ENCODE data around the gene WDR33.

Gene WDR33

GRCh38 chr2:127702395-127703009 is 108.5 kb downstream of the WDR33 start:
- H3K4me3 ChIP-seq (ENCODE audit: control insufficient read depth, low read depth, low read length): peak overlapping the region; percentile 53
- no peak for TF ChIP-seq CTCF (conservative IDR thresholded peaks at IDR 0.05; ENCODE audit: control insufficient read depth, insufficient read depth, low read depth, low read length)
- no peak for DNase-seq (ENCODE audit: low read depth)

DNA sequence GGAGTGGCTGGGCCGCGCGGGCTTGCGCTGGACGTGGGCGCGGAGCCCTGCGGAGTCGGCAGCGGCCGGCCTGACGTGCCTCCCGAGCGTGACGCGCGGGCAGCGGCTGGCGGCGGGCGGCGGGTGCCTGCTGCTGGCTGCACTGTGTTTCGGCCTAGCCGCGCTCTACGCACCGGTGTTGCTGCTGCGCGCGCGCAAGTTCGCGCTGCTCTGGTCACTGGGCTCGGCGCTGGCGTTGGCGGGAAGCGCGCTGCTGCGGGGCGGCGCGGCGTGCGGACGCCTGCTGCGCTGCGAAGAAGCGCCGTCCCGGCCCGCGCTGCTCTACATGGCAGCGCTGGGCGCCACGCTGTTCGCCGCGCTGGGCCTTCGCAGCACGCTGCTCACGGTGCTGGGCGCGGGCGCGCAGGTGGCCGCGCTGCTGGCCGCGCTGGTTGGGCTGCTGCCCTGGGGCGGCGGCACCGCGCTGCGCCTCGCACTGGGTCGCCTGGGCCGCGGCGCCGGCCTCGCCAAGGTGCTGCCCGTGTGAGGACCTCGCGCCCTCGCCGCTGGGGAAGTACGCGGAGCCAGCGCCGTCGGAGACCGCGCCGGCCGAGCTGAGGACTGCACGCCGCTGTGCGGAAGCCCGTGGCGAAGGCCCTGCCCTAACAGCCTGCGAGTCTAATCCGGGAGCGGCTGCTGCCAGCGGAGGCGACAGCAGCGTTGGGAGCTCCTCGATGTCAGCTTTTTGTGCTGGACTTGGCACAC is 109.1 kb downstream of the WDR33 start:
- TF ChIP-seq CTCF (conservative IDR thresholded peaks at IDR 0.05; ENCODE audit: control insufficient read depth, insufficient read depth, low read depth, low read length): peak; percentile 2
- peak overlapping the region; percentile 76 for H3K4me3 ChIP-seq (ENCODE audit: control insufficient read depth, low read depth, low read length)
- peak; percentile 63 for DNase-seq (ENCODE audit: low read depth)

DNA sequence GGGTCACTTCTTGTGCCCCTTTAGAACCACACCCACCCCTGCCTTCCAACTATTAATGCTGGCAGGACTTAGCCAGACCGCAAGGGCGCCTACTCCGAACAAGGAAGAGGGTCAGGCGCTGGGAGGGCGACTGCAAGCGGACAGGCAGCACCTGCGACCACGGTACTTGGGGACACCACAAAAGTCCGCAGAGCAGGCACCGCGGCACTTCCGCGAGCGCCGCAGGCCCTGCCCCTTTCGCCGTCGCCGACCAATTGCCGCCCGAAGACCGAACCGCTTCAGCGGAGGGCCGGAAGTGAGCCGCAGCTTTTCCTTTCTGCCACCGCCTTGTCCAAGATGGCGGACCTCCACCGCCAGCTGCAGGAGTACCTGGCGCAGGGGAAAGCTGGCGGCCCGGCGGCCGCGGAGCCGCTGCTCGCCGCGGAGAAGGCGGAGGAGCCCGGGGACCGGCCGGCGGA is 109.7 kb downstream of the WDR33 start, which contains the start of gene SFT2D3:
Gene SFT2D3 (plus strand): TSS at position 305 of the 458 bp plus-strand sequence. CDS start 32 bp downstream, at position 337.
- TF ChIP-seq CTCF (conservative IDR thresholded peaks at IDR 0.05; ENCODE audit: control insufficient read depth, insufficient read depth, low read depth, low read length): no peak

GRCh38 chr2:127700527-127701192 is 110.3 kb downstream of the WDR33 start:
- DNase-seq (ENCODE audit: low read depth): no peak
- peak overlapping the region; percentile 76 for H3K4me3 ChIP-seq (ENCODE audit: control insufficient read depth, low read depth, low read length)
- TF ChIP-seq CTCF (conservative IDR thresholded peaks at IDR 0.05; ENCODE audit: control insufficient read depth, insufficient read depth, low read depth, low read length): no peak

More for the DNA sequence above, 109.7 kb downstream of the WDR33 start, which contains the start of gene SFT2D3:
- peak within 1 kb of the TSS; percentile 76 for H3K4me3 ChIP-seq (ENCODE audit: control insufficient read depth, low read depth, low read length)
- DNase-seq (ENCODE audit: low read depth): peak; percentile 85

DNA sequence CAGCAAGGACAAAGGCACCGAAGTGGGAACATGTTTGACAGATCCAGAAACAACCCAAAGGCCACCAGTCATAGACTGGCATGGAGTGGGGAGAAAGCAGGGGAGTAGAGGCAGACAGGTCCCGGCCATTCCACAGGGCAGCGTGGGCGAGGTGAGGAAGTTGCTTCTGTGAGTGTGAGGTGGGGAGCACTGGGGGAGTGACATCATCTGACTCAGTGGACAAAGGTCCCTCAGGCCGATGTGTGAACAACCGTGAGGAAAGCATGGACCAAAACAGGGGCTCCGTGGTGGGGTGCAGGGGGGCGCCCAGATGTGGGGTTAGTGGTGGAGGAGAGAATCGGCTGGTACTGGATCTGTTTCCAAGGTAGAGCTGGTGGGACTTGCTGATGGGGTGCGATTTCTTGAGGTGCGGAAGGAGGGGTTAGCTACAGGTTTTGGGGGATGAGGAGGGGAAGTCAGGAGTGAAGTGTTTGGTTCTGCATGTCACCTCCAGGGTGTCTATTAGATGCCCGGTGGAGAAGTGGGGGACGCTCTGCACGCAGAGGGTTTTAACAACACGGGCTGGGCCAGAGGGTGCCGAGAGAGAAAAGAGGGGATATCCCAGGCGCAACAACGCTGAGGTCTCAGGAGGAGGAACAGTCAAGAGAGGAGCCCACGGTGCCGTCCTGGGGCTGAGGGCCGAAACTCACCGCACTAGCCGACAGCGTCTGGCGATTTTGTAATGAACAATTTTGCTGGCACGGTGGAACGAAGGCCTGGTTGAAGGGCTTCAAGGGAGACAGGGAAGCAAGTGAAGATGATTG is 112.2 kb downstream of the WDR33 start:
- no peak for DNase-seq (ENCODE audit: low read depth)
- no peak for TF ChIP-seq CTCF (conservative IDR thresholded peaks at IDR 0.05; ENCODE audit: control insufficient read depth, insufficient read depth, low read depth, low read length)
- H3K4me3 ChIP-seq (ENCODE audit: control insufficient read depth, low read depth, low read length): no peak overlapping the region

Data from fibroblast of mammary gland (primary cell).